ENCODE measurements around the gene CD300H. TPM values are rescaled to one million over a fixed set of nuclear protein-coding genes. Genes with fewer than 3 reads are reported as not detected.

The CD300H gene
- not detected for total RNA-seq

GRCh38 chr17:74567397-74567796 lies at the start of gene CD300H:
Gene CD300H (minus strand): TSS chr17:74567509.
- no peak for DNase-seq (ENCODE audit: low spot score)

- no peak for DNase-seq (ENCODE audit: low spot score)
These were observed 49.4 kb upstream of the CD300H start for GRCh38 chr17:74616696-74617095.

DNA sequence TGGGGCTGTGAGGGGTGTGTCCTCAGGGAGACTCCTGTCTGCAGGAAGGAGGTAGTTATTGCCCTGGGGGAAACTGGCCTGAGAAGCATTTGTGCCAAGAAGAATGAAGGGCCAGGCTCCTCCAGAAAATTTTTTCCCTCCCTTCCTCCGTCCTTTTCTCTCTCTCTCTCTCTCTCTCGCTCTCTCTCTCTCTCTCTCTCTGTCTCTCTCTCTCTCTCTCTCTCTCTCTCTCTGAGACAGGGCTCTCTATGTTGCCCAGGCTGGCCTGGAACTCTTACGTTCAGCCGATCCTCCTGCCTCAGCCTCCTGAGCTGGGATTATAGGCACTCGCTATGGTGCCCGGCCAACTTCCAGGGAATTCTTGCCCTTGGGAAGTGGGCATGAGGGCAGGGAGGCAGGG lies 44.7 kb upstream of the CD300H start:
- no peak for DNase-seq (ENCODE audit: low spot score)

GRCh38 chr17:74610108-74610507 lies 42.8 kb upstream of the CD300H start:
- no peak for DNase-seq (ENCODE audit: low spot score)

- no peak for DNase-seq (ENCODE audit: low spot score)
These were observed 41.2 kb upstream of the CD300H start for GRCh38 chr17:74608511-74608910.

DNA sequence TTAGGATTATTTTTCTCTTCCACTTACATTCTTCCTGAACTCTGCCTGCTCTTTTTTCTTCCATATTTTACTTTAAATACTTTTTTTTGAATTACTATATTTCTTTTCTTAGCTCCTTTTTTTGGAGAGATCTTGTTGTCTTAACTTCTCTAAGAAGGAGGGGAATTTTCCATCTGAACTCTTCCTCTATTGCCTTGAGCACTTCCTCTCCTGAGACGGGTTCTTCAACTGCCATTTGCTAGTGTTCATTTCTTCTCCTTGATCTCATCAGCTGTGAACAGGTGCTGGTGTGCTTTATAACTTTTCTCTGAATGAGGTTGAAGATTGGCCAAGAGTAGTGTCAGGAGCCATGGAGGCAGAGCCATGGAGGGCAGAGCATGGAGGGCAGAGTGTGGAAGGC lies 39.9 kb upstream of the CD300H start:
- DNase-seq (ENCODE audit: low spot score) = no peak

- DNase-seq (ENCODE audit: low spot score) = no peak
These were observed 38.7 kb upstream of the CD300H start for GRCh38 chr17:74606050-74606449.

DNA sequence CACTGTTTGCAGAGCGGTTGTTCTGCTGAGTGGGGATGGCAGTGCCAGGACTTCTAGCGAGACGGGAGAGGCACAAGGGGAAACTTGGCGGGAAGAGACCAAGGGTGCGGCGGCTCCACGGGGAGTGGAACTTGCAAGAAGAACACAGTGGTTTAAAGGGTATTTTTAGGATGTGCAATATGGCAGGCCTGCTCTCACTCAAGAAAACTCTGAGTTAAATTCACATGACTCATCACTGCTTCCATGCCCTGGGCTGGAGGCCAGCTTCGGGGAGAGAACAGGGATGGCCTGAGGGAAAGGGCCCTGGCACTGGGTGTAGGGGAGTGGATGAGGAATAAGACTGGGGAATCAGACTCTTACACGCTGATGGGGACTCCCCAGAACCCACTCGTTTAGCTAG lies 38.1 kb upstream of the CD300H start:
- peak; percentile 62 for DNase-seq (ENCODE audit: low spot score)

DNA sequence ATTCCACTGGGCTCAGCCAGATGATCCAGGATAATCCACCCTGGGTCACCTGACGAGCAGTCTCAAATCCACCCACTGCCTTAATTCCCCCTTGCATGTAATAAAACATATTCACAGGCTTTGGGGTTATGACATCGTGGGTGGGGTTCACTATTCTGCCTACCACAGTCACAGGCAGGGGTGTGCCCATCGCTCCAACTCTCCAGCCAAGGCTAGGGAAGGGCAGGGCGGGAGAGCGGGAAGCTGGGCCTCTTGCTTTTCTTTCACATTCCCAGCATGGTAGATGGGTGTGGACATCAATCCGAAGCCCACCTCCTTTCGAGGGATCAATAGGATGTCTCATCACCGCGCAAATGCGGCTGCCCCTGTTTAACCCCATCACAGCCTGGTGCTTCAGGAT lies 37.5 kb upstream of the CD300H start:
- no peak for DNase-seq (ENCODE audit: low spot score)

DNA sequence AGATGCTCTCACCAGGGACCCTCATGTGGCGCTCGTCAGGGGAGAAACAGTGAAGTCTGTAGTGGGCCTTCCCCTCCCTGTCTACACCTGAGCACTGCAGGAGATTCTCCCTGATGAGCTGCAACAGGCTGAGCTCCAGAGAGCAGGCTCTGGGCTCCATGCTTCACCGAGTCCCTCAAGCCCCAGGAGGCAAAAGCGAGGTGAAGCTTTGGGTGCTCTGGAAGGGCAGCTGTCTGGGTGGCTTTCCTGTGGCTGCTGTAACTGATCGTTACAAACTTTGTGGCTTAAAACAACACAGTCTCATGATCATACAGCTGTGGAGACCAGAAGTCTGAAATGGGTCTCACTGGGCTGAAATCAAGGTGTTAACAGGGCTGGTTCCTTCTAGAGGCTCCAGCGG lies 36.9 kb upstream of the CD300H start:
- no peak for DNase-seq (ENCODE audit: low spot score)

DNA sequence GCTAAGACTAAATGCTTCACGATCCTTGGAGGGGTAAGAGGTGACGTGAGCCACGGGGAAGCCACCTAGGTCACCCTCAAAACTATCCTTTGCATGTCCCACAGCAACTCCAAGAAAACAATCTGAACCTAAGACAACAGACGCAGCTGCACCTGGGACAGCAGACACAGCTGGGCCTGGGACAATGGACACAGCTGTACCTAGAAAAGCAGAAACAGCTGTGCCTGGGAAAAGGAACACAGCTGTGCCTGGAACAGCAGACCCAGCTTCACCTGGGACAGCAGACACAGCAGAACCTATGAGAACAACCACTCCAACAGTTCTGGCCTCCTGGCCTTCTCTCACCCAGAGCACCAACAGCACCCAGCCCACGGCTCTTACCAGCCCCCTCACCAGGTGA lies 36.4 kb upstream of the CD300H start:
- no peak for DNase-seq (ENCODE audit: low spot score)

- no peak for DNase-seq (ENCODE audit: low spot score)
These were observed 35.8 kb upstream of the CD300H start for GRCh38 chr17:74603037-74603635.

DNA sequence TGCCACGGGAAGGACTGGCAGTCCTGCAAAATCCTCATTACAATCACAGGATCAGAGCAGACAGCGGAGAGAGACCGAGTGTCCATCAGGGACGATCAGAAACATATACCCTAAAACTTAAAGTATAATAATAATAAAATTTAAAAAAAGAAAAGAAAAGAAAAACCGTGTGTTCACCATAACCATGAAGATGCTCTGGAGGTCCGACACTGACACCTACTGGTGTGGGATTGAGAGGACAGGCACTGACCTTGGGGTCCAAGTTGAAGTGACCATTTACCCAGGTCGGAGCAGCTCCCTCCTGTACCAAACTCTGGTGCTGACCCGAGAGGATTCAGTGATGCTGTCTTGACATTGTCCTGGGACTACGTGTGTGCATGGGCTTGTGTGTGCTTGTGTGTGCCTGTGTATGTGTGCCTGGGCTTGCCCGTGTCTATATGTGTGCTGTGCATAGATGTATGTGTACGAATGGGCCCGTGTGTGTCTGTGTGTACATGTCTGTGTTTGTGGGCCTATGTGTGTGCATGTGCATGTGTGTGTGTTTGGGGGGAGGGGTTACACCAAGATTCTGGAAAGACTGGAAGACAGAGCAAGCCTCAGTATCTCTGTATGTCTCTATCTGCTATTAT lies 34.7 kb upstream of the CD300H start:
- DNase-seq (ENCODE audit: low spot score) = peak; percentile 24

- peak; percentile 22 for DNase-seq (ENCODE audit: low spot score)
These were observed 32.2 kb upstream of the CD300H start for GRCh38 chr17:74599448-74599939.

GRCh38 chr17:74599023-74599399 lies 31.7 kb upstream of the CD300H start:
- no peak for DNase-seq (ENCODE audit: low spot score)

GRCh38 chr17:74598346-74599022 lies 31.2 kb upstream of the CD300H start:
- no peak for DNase-seq (ENCODE audit: low spot score)

GRCh38 chr17:74597069-74597790 lies 29.9 kb upstream of the CD300H start:
- no peak for DNase-seq (ENCODE audit: low spot score)

DNA sequence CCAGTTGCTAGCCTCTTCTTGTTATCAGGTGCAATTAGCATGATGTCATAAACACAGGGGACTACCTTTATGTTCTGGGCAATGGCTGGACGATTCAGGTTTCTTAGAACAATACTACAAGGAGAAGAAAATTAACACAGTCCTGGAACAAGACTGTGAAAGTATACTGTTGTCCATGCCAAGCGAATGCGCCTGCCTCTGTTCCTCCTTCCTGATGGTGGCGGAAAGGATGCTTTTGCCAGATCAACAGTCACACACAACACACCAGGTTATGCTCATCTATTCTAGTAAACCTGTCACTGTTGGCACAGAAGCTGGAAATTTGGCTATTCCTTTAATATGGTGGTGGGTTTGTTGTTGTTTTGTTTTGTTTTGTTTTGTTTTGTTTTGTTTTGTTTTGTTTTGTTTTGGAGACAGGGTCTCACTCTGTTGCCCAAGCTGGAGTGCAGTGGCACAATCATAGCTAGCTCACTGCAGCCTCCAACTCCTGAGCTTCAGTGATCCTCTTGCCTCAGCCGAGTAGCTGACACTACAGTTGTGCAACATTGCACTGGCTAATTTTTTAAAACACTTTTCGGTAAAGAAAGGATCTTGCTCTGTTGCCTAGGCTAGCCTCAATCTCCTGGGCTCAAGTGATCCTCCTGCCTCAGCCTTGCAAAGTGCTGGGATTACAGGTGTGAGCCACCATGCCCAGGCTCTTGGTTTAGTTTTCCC lies 27.9 kb upstream of the CD300H start:
- DNase-seq (ENCODE audit: low spot score) = no peak

- no peak for DNase-seq (ENCODE audit: low spot score)
These were observed 25.0 kb upstream of the CD300H start, which contains the start of gene CD300LD for GRCh38 chr17:74592087-74592990. Gene CD300LD (minus strand): TSS chr17:74592283. CDS start chr17:74592202, 81 bp downstream.

- DNase-seq (ENCODE audit: low spot score) = no peak
These were observed 24.2 kb upstream of the CD300H start for GRCh38 chr17:74591503-74591902.

- no peak for DNase-seq (ENCODE audit: low spot score)
These were observed 18.4 kb upstream of the CD300H start for GRCh38 chr17:74585711-74586110.
